GM12892 (cell line): ENCODE results near the gene GPR15.

ENCODE experiments used
- POLR2A ChIP-seq: IDR thresholded peaks from 2 replicates; pipeline ENCODE4 v1.6.1; 2011; ENCODE audit warnings: low read depth, low read length, control low read depth
- POLR2AphosphoS5 ChIP-seq: IDR thresholded peaks from 2 replicates; pipeline ENCODE4 v1.6.1; 2011; ENCODE audit warnings: low read depth, low read length, control low read depth
- TAF1 ChIP-seq: IDR thresholded peaks from 2 replicates; pipeline ENCODE4 v1.6.1; 2011; ENCODE audit warnings: low read depth, mild to moderate bottlenecking, control low read depth, low read length, borderline replicate concordance

DNA sequence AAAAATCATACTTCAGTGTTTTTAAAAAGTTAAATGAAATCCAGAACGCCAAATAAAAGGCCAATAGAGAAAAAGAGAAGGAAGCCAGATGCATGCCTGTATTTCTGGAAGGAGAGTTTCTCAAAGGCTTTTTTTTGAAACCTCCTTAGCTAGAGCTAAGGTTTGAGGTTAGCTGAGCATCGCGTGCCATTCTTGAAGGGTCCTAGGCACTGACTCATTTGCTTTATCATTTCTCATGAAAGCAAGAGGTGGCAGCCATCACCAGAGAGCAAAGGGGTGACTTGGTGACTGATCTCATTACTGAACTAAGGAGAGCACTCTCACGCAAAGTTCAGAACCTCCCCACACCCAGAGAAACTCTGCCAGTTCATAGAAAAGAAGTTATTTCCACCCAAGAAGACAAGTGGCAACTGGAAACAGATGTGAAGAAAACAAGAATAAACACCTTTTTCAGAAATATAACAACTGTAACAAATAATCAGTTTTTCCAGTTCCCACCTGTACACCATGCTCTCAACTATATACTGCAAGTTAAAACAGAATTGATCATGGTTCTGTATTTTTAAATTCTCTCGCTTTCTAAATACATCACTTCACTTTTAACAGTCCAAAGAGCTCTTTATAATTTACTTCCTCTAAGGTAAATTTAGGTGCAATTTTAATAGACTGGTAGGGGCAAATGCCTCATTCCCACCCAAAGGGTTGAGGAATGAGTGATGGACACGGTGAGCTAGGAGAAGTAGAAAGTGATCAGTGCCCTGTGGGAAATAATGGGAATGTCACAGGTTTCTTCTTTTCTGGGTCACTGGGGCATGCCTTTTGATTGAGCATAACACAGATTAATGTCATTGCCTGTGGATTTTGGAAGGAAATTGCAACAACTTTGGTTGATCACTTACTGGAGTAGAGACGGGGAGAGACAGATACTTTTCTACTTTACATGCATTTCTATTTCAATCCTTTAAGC lies 24.7 kb downstream of the GPR15 start:
- TF ChIP-seq POLR2AphosphoS5 = peak; percentile 60
- peak; percentile 52 for TF ChIP-seq POLR2A
- TF ChIP-seq TAF1 = peak; percentile 57; the same call in 1 of the 2 replicates
